DMS79 treated with DMSO at 0.1 percent for 48 hours (cell line): ENCODE measurements around the gene ATRNL1.
"Not testable (repeated sequence)": the region's sequence is repeated elsewhere in the genome, so short reads cannot be mapped to it uniquely, and the experiment has no call there.

Experiments used
- DNase-seq: peaks from one replicate; lab custom pipeline; 2025; lab: John Stamatoyannopoulos, UW

The ATRNL1 gene

GRCh38 chr10:115762029-115762428, 668.9 kb downstream of the ATRNL1 start:
- no peak for DNase-seq

DNA sequence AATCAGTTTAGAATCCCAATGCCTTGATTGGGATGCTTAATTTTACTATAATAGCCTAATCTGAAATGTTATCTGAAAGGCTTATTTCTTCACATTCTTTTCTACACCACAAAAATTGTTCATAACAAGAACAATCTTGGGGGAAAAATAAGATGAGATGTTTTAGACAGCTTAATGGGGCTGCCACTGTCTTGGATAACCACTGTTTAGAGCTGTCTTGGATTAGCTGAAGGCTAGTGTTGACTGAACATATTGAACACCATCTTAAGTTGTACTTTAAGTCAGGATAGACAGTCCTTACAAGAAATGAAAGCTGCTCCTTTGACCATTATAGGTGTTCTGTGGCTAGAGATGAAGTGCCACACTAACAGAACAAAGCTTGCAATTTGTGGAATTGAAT, 678.6 kb downstream of the ATRNL1 start:
- DNase-seq: no peak

- no peak for DNase-seq
Measured at GRCh38 chr10:115772606-115773005, 679.4 kb downstream of the ATRNL1 start.

DNA sequence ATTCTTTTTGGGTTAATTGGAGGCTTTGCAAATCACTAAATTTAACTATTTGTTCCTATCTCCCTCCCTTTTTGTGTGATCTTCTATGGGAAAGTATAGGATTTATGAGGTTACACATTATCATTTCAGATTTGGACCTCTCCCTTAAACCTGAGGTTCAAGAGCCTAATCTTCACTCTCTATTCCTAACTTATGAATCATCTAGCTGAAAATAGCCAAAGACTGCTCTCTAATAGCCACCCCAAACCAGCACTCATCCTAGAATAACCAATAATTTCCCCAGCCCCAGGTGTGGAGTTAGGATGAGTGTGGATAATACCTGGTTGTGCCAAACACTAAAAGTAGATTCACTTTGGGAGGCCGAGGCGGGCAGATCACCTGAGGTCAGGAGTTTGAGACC, 680.7 kb downstream of the ATRNL1 start:
- DNase-seq: no peak

DNA sequence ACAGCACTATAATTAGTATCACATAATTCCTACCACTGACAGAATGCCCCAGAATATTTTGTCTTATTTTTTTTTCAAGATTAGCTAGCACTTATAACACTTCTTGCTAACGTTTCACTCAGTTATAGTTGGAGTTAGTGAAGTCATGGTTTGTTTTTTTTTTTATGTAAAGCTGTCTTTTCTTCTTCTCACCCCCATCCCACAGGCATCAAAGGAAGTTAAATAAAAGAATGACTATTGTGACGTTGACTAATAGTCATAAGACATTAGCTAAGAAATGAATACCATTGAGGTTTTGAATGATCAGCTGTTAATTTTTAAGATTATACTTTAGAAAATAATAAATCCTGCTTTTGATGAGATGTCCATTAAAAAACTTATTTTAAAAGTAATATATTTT, 681.6 kb downstream of the ATRNL1 start:
- DNase-seq: no peak

- no peak for DNase-seq
Measured at GRCh38 chr10:115777646-115778045, 684.5 kb downstream of the ATRNL1 start.

DNA sequence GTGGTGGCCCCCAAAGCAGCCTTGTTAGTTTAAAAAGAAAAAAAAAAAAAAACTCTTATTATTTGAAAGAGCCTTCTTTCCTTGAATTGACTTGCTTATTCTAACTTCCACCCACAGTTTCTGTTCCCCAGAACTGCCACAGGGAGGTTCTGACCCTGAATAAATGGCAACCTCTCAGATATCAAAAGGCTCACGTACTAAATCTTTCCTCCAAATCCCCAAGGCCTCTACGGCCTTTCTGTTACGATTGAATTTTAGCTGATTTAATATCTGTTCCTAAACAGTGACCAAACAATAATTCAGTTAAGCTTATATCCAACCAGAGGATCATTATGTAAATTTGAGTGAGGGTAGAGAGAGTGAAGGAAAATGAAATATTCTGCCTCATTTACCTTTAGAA, 697.1 kb downstream of the ATRNL1 start:
- DNase-seq: no peak

- no peak for DNase-seq
Measured at GRCh38 chr10:115795964-115796363, 702.8 kb downstream of the ATRNL1 start.

- no peak for DNase-seq
Measured at GRCh38 chr10:115801457-115801856, 708.3 kb downstream of the ATRNL1 start.

DNA sequence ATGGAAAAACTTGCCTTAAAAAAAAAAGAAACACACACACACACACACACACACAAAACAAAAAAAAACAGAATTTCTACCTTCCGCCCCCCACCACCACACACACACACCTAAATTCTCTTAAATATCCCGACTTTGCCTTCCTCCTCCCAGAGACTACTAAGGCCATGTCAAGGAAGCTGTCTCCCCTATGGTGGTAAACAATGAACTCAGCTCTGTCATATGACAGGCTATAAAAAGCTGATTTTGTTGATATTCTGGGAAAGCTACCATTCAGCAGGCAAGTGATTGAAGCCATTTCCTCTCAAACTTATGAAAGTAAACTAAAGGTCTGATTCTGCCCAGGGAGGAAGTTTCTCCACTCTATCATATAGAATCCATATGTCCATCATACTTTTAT, 708.8 kb downstream of the ATRNL1 start:
- no peak for DNase-seq

- DNase-seq: no peak
Measured at GRCh38 chr10:115802911-115803310, 709.7 kb downstream of the ATRNL1 start.

- DNase-seq: no peak
Measured at GRCh38 chr10:115814542-115814941, 721.4 kb downstream of the ATRNL1 start.

DNA sequence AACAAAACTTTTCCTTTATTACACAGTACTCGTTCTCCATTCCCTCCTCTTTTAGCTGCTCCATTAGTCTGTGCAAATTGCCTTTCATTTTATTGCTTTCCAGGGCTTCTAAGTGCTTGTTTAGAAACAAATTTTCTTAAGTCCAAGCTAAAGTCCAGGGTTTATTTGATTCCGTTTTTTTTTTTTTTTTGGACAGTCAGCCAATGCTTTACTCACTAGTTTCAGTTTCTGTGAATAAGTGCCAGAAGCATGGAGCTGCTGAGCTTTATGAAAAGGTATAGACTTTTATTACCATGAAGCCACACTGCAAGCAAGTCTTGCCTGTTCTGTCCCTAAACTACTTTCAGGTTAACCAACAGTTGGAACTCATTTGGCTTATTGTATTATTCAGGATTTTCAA, 724.8 kb downstream of the ATRNL1 start:
- DNase-seq: no peak

- no peak for DNase-seq
Measured at GRCh38 chr10:115826396-115826795, 733.2 kb downstream of the ATRNL1 start.

DNA sequence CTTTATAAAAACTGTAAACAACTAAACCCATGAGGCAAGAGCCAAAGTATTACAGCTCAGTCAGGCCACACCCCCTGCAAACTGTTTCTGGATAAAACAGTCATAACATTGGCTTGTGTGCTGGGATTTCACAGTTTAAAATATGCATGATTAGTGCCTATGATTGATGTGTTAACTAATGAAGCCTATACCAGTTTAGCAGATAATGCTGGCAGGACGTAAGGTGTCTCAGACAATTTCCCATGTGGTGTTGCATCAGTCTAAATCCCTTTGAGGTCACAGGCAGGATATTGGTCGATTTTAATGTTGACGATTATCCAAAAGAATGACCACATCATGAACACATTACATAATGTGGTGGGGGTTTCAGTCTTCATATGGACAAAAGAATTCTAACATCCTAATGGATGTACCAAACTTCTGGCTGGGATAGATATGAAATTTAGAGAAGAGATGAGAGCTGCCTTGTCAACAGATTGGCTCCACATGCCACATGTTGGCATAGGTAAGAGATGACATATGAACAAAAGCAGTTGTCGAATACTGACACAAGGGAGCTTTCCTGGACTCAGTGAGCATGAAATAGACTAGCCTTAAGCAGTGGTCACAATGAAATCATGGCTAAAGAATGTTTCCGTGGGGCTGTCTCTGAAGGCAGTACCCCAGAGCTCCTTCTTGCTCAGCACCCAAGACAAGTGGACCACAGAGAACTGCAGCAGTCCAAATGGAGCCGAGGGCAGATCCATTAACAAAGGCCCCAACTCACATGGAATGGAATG, 734.3 kb downstream of the ATRNL1 start:
- DNase-seq: no peak

GRCh38 chr10:115828182-115828581, 735.0 kb downstream of the ATRNL1 start:
- DNase-seq: not testable (repeated sequence)

GRCh38 chr10:115829521-115830205, 736.5 kb downstream of the ATRNL1 start:
- no peak for DNase-seq

DNA sequence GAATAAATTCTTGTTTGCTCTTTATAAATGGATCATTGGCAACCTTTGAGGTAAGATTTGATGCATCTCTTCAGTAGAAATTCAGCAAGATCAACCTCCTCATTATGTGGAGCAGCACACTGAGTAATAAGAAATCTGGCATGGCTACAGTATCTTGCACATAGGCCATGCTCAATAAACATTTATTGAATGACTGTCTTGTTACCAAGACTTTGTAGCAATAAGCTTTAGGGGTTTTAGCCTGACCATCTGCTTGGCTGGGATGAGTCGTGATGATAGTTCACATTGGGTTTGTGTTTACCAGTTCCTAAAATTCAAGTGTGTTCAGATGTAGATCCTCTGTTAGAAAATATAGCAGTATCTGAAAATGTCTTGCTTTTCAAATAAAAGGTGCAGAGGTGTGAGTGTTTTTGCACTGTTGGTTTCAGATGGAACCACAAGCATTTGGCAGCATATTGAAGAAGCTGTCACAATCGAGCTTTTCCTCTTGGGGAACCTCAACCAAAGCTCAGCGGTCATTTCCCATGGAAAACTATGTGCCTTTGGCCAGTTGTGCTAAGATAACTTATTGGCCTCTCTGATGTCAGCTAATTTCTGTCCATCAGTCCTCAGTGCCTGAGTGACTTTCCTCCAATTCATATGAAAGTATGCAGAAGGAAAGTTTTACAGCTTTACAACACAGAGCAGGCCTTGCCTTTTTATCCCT, 737.3 kb downstream of the ATRNL1 start:
- no peak for DNase-seq

GRCh38 chr10:115831016-115831415, 737.9 kb downstream of the ATRNL1 start:
- DNase-seq: no peak

DNA sequence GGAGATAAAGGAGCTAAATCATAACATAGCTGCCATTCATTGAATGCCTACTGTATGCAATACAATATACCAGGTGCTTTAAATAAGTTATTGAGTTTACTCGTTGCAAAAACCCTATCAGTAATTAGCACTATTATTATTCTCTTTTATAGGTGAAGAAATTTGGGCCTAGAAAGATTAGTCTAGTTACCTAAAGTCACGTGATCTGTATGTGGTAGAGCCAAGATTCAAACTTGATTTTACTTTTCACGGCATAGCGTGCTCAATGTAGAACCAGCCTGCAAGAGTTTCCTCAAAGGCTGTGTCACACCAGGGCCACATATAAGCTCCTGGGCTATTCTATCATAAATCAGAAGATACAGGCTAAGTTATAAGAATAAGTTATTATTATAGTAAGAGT, 740.0 kb downstream of the ATRNL1 start:
- DNase-seq: no peak

- DNase-seq: no peak
Measured at GRCh38 chr10:115844591-115844990, 751.4 kb downstream of the ATRNL1 start.

DNA sequence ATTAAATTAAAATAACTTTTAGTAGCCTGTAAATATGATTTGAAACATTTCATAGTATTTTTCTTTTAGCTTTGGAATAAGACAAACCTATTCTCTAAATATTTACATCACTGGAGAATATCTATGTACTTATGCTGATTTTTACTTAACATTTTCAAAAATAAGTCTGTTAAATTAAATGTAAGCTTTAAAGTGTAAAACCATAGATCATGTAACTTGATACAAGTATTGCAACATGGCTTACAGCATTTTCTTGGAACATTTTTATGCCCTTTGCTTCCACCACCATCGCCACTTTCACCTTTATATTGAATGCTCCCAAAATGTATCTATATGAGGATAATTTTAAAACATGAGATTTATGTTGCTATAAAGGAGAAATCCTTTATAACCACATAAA, 752.8 kb downstream of the ATRNL1 start:
- DNase-seq: no peak

- DNase-seq: no peak
Measured at GRCh38 chr10:115846528-115846927, 753.4 kb downstream of the ATRNL1 start.
